ENCODE data around the gene DTYMK.

The DTYMK gene

GRCh38 chr2:241676665-241677064, 9.9 kb downstream of the DTYMK start:
- Histone ChIP-seq H3K27me3 (ENCODE audit: control insufficient read depth in 1 of 2, insufficient read depth in 1 of 2, low read length in 2 of 2) (no peaks in the 10 kb centered on the region), H3K36me3 (ENCODE audit: control insufficient read depth in 1 of 2, insufficient read depth in 2 of 2, low read depth in 1 of 2, low read length in 2 of 2) (peaks cover 76 to 80% of the 10 kb centered on the region in 2 experiments), H3K4ac (ENCODE audit: low read depth in 1 of 2, low read length in 2 of 2) (no peak overlapping the region), H3K27ac (ENCODE audit: low read length, poor library complexity, severe bottlenecking) (no peak overlapping the region), H2AK5ac (ENCODE audit: low read length, severe bottlenecking) (no peak overlapping the region), H3K18ac (ENCODE audit: low read depth in 1 of 2, low read length in 2 of 2) (no peak overlapping the region), H3K79me1 (replicated peaks; ENCODE audit: low read length, poor library complexity, severe bottlenecking) (peaks cover 28% of the 10 kb centered on the region), H3K9me3 (ENCODE audit: control insufficient read depth, low read length) (no peaks in the 10 kb centered on the region), H2AFZ (ENCODE audit: low read depth, low read length) (no peak overlapping the region), H4K8ac (ENCODE audit: low read length) (no peak overlapping the region), H3K4me1 (ENCODE audit: control insufficient read depth, insufficient read depth, low read depth, low read length) (peaks cover 29% of the 10 kb centered on the region), H3K23ac (ENCODE audit: low read length in 2 of 2) (no peak overlapping the region), H2BK120ac (ENCODE audit: low read depth, low read length) (no peak overlapping the region), H3K14ac (ENCODE audit: low read length in 2 of 2) (no peak overlapping the region), H3K4me3 (ENCODE audit: insufficient read depth in 1 of 2, low read depth in 1 of 2, low read length in 2 of 2) (no peak overlapping the region), H2BK12ac (ENCODE audit: low read length in 2 of 2) (no peak overlapping the region), H2BK15ac (ENCODE audit: low read depth, poor library complexity, severe bottlenecking) (no peak overlapping the region), H2BK5ac (ENCODE audit: low read depth, low read length, poor library complexity, severe bottlenecking) (no peak overlapping the region), H3K9ac (ENCODE audit: low read length) (no peak overlapping the region), H4K91ac (ENCODE audit: low read length) (no peak overlapping the region), H3K4me2 (ENCODE audit: low read length, poor library complexity, severe bottlenecking) (no peak overlapping the region)
- WGBS: 92% methylated on average over 17 of the region's 17 CpGs
- DNase-seq: no peak

GRCh38 chr2:241675885-241676284, 10.7 kb downstream of the DTYMK start:
- no peak overlapping the region for H3K27ac ChIP-seq (ENCODE audit: low read length, poor library complexity, severe bottlenecking)
- no peak overlapping the region for H4K91ac ChIP-seq (ENCODE audit: low read length)
- no peak overlapping the region for H2BK12ac ChIP-seq (ENCODE audit: low read length in 2 of 2)
- H2AK5ac ChIP-seq (ENCODE audit: low read length, severe bottlenecking): no peak overlapping the region
- H2BK120ac ChIP-seq (ENCODE audit: low read depth, low read length): no peak overlapping the region
- peaks cover 33% of the 10 kb centered on the region for H3K79me1 ChIP-seq (replicated peaks; ENCODE audit: low read length, poor library complexity, severe bottlenecking)
- H3K18ac ChIP-seq (ENCODE audit: low read depth in 1 of 2, low read length in 2 of 2): no peak overlapping the region
- DNase-seq: no peak
- no peak overlapping the region for H3K4me3 ChIP-seq (ENCODE audit: insufficient read depth in 1 of 2, low read depth in 1 of 2, low read length in 2 of 2)
- no peak overlapping the region for H3K9ac ChIP-seq (ENCODE audit: low read length)
- H2AFZ ChIP-seq (ENCODE audit: low read depth, low read length): no peak overlapping the region
- H4K8ac ChIP-seq (ENCODE audit: low read length): no peak overlapping the region
- H3K4ac ChIP-seq (ENCODE audit: low read depth in 1 of 2, low read length in 2 of 2): no peak overlapping the region
- no peak overlapping the region for H2BK5ac ChIP-seq (ENCODE audit: low read depth, low read length, poor library complexity, severe bottlenecking)
- peaks cover 84 to 86% of the 10 kb centered on the region in 2 experiments for H3K36me3 ChIP-seq (ENCODE audit: control insufficient read depth in 1 of 2, insufficient read depth in 2 of 2, low read depth in 1 of 2, low read length in 2 of 2)
- H3K4me2 ChIP-seq (ENCODE audit: low read length, poor library complexity, severe bottlenecking): no peak overlapping the region
- 90% methylated on average over 17 of the region's 17 CpGs for WGBS
- no peaks in the 10 kb centered on the region for H3K9me3 ChIP-seq (ENCODE audit: control insufficient read depth, low read length)
- H3K23ac ChIP-seq (ENCODE audit: low read length in 2 of 2): no peak overlapping the region
- no peak overlapping the region for H3K14ac ChIP-seq (ENCODE audit: low read length in 2 of 2)
- no peaks in the 10 kb centered on the region for H3K27me3 ChIP-seq (ENCODE audit: control insufficient read depth in 1 of 2, insufficient read depth in 1 of 2, low read length in 2 of 2)
- peaks cover 22% of the 10 kb centered on the region for H3K4me1 ChIP-seq (ENCODE audit: control insufficient read depth, insufficient read depth, low read depth, low read length)
- no peak overlapping the region for H2BK15ac ChIP-seq (ENCODE audit: low read depth, poor library complexity, severe bottlenecking)

GRCh38 chr2:241673797-241674725, 12.6 kb downstream of the DTYMK start:
- Histone ChIP-seq H3K79me1 (replicated peaks; ENCODE audit: low read length, poor library complexity, severe bottlenecking) (peaks cover 38% of the 10 kb centered on the region), H3K4me1 (ENCODE audit: control insufficient read depth, insufficient read depth, low read depth, low read length) (peaks cover 16% of the 10 kb centered on the region), H2BK15ac (ENCODE audit: low read depth, poor library complexity, severe bottlenecking) (no peak overlapping the region), H2BK12ac (ENCODE audit: low read length in 2 of 2) (no peak overlapping the region), H4K8ac (ENCODE audit: low read length) (peak overlapping the region; percentile 27), H2BK120ac (ENCODE audit: low read depth, low read length) (no peak overlapping the region), H2AK5ac (ENCODE audit: low read length, severe bottlenecking) (no peak overlapping the region), H3K14ac (ENCODE audit: low read length in 2 of 2) (no peak overlapping the region), H2AFZ (ENCODE audit: low read depth, low read length) (no peak overlapping the region), H2BK5ac (ENCODE audit: low read depth, low read length, poor library complexity, severe bottlenecking) (no peak overlapping the region), H3K9me3 (ENCODE audit: control insufficient read depth, low read length) (no peaks in the 10 kb centered on the region), H3K4me2 (ENCODE audit: low read length, poor library complexity, severe bottlenecking) (no peak overlapping the region), H3K18ac (ENCODE audit: low read depth in 1 of 2, low read length in 2 of 2) (no peak overlapping the region), H4K91ac (ENCODE audit: low read length) (no peak overlapping the region), H3K23ac (ENCODE audit: low read length in 2 of 2) (no peak overlapping the region), H3K27ac (ENCODE audit: low read length, poor library complexity, severe bottlenecking) (peak overlapping the region; percentile 19), H3K4ac (ENCODE audit: low read depth in 1 of 2, low read length in 2 of 2) (no peak overlapping the region), H3K27me3 (ENCODE audit: control insufficient read depth in 1 of 2, insufficient read depth in 1 of 2, low read length in 2 of 2) (no peaks in the 10 kb centered on the region), H3K36me3 (ENCODE audit: control insufficient read depth in 1 of 2, insufficient read depth in 2 of 2, low read depth in 1 of 2, low read length in 2 of 2) (peaks cover 92 to 94% of the 10 kb centered on the region in 2 experiments), H3K4me3 (ENCODE audit: insufficient read depth in 1 of 2, low read depth in 1 of 2, low read length in 2 of 2) (no peak overlapping the region), H3K9ac (ENCODE audit: low read length) (no peak overlapping the region)
- 93% methylated on average over 20 of the region's 21 CpGs for WGBS
- DNase-seq: no peak

- Histone ChIP-seq H3K4me2 (ENCODE audit: low read length, poor library complexity, severe bottlenecking) (no peak overlapping the region), H3K9me3 (ENCODE audit: control insufficient read depth, low read length) (no peaks in the 10 kb centered on the region), H3K27ac (ENCODE audit: low read length, poor library complexity, severe bottlenecking) (no peak overlapping the region), H2AK5ac (ENCODE audit: low read length, severe bottlenecking) (no peak overlapping the region), H4K91ac (ENCODE audit: low read length) (no peak overlapping the region), H3K4ac (ENCODE audit: low read depth in 1 of 2, low read length in 2 of 2) (no peak overlapping the region), H3K4me3 (ENCODE audit: insufficient read depth in 1 of 2, low read depth in 1 of 2, low read length in 2 of 2) (no peak overlapping the region), H3K4me1 (ENCODE audit: control insufficient read depth, insufficient read depth, low read depth, low read length) (peaks cover 13% of the 10 kb centered on the region), H3K79me1 (replicated peaks; ENCODE audit: low read length, poor library complexity, severe bottlenecking) (peaks cover 42% of the 10 kb centered on the region), H2BK12ac (ENCODE audit: low read length in 2 of 2) (no peak overlapping the region), H3K18ac (ENCODE audit: low read depth in 1 of 2, low read length in 2 of 2) (no peak overlapping the region), H3K36me3 (ENCODE audit: control insufficient read depth in 1 of 2, insufficient read depth in 2 of 2, low read depth in 1 of 2, low read length in 2 of 2) (peaks cover 92 to 96% of the 10 kb centered on the region in 2 experiments), H3K14ac (ENCODE audit: low read length in 2 of 2) (no peak overlapping the region), H2BK15ac (ENCODE audit: low read depth, poor library complexity, severe bottlenecking) (no peak overlapping the region), H4K8ac (ENCODE audit: low read length) (no peak overlapping the region), H3K23ac (ENCODE audit: low read length in 2 of 2) (no peak overlapping the region), H3K9ac (ENCODE audit: low read length) (no peak overlapping the region), H2AFZ (ENCODE audit: low read depth, low read length) (no peak overlapping the region), H2BK5ac (ENCODE audit: low read depth, low read length, poor library complexity, severe bottlenecking) (no peak overlapping the region), H2BK120ac (ENCODE audit: low read depth, low read length) (no peak overlapping the region), H3K27me3 (ENCODE audit: control insufficient read depth in 1 of 2, insufficient read depth in 1 of 2, low read length in 2 of 2) (no peaks in the 10 kb centered on the region)
- no peak for DNase-seq
- 94% methylated on average over 11 of the region's 18 CpGs for WGBS
Measured at GRCh38 chr2:241673189-241673663, 13.4 kb downstream of the DTYMK start.

Data from mesenchymal stem cell (in vitro differentiated cells and primary cell).